Ectodermal cell (in vitro differentiated cells): ENCODE results near the gene MXRA7.

Source experiments
- H3K27ac ChIP-seq: 2 replicates; pipeline ENCODE4 v1.7.0; 2013; ENCODE audit warnings: mild to moderate bottlenecking, low read depth, low read length; ENCODE audit not compliant: insufficient read depth, poor library complexity, severe bottlenecking
- H3K27me3 ChIP-seq: 2 replicates; pipeline ENCODE4 v1.7.0; 2013; ENCODE audit warnings: mild to moderate bottlenecking, low read length; ENCODE audit not compliant: insufficient read depth, control insufficient read depth, poor library complexity, severe bottlenecking
- H3K36me3 ChIP-seq: one replicate; pipeline ENCODE4 v1.7.0; 2013; ENCODE audit warnings: low read length; ENCODE audit not compliant: control insufficient read depth, insufficient read depth
- H3K4me1 ChIP-seq: one replicate; pipeline ENCODE4 v1.7.0; 2013; ENCODE audit warnings: low read length; ENCODE audit not compliant: control insufficient read depth, insufficient read depth
- H3K4me3 ChIP-seq: 2 replicates; pipeline ENCODE4 v1.7.0; 2013; ENCODE audit warnings: low read depth, low read length, control low read depth; ENCODE audit not compliant: insufficient read depth
- H3K9me3 ChIP-seq: 2 replicates; pipeline ENCODE4 v1.7.0; 2013; ENCODE audit warnings: mild to moderate bottlenecking, low read length, moderate library complexity; ENCODE audit not compliant: control insufficient read depth
- whole genome bisulfite sequencing, 2 experiments: methylation state at CpG; one replicate each; pipeline ENCODE4 v1.1.7; 2013; ENCODE audit warnings: missing lambda C conversion rate in 2 of 2; 5-methylcytosine and 5-hydroxymethylcytosine counted together

The MXRA7 gene

DNA sequence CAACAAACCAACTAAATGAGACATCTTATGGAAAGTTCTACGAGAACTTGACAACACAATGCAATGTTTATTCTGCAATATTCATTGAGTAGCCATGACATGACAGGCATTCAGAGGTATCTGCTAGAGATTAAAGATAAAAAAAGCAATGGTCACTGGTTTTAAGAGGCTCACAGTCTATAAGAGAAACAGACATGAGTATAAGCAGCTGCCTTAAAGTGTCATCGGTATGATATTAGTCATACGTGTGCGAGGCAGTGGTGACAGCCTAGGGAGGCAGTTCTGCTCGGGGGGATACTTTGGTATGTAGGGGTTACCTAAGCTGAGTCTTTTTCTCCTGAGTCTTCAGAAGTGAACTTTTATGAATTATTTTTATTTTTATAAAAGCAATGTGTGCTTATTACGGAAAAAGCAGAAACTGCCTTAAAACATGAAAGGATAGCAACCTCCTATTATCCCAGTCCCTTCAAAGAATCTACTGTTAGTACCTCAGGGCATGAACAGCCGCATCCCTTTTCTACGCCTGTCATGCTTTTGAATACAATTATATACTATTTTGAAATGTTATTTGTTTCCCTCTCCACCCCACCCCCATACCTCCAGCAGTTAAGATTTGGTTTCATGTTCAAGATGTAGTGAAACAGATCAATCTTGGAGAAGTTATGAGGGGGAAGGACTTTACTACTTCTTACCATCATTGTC lies 75.0 kb downstream of the MXRA7 start:
- Histone ChIP-seq H3K4me3 (no peak overlapping the region), H3K9me3 (no peaks in the 10 kb centered on the region), H3K27ac (no peak overlapping the region), H3K27me3 (no peaks in the 10 kb centered on the region), H3K36me3 (no peaks in the 10 kb centered on the region), H3K4me1 (peaks cover 9% of the 10 kb centered on the region)
- WGBS, 2 experiments, result 96 to 97% methylated on average over 6 to 8 of the region's 8 CpGs

DNA sequence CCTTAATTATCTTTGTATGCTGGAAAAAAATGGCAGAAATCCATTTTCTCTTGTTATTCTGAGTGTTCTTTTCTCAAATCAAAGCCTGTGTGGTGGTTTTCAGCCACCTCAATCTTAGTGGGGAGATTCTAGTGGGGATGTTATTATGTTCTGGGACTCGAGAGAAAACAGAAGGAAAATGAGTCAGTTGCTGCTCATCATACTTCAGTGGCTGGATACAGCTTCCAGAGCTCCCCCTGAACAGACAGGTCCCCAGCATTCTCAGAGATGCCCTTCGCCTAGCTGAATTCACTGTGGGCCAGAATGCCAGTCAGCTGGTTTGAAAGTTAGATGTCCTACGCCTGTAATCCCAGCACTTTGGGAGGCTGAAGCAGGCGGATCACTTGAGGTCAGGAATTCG lies 75.7 kb downstream of the MXRA7 start:
- H3K9me3 ChIP-seq, result no peaks in the 10 kb centered on the region
- H3K27ac ChIP-seq, result no peak overlapping the region
- no peaks in the 10 kb centered on the region for H3K36me3 ChIP-seq
- WGBS, 2 experiments, result 90 to 94% methylated on average over 5 of the region's 5 CpGs
- H3K4me1 ChIP-seq, result peaks cover 8% of the 10 kb centered on the region
- H3K27me3 ChIP-seq, result no peaks in the 10 kb centered on the region
- H3K4me3 ChIP-seq, result no peak overlapping the region

DNA sequence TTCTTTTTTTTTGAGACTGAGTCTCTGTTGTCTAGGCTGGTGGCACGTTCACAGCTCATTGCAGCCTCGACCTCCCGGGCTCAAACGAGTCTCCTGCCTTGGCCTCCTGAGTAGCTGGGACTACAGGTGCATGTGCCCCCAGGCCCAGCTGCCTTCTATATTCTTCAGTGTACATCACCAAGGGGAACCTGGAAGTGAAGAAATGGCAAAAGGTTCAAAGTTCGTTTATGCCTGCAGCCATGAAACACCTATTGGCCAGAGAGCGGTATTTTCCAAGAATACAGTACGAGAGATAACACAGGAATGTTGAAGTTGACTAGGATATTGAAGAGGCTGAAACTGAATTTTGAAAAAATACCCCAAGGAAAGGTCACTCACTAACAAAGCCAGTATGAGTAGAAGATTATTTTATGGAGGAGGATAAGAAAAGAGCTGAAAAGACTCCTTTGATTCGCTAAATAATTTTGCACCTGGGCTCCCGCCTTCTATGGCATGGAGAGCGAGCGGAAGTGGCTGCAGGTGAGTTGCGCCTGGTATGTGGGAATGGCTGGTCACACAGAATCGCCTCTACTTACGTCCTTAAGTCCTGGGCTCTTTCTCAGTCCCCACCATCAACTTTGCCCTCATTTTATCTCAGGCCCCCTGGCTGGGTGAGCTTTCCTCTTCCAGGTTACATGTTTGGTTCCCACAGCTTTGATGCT lies 77.0 kb downstream of the MXRA7 start:
- no peaks in the 10 kb centered on the region for H3K27me3 ChIP-seq
- H3K27ac ChIP-seq, result no peak overlapping the region
- WGBS, 2 experiments, result 91 to 94% methylated on average over 14 of the region's 14 CpGs
- H3K4me1 ChIP-seq, result peaks cover 7% of the 10 kb centered on the region
- H3K36me3 ChIP-seq, result no peaks in the 10 kb centered on the region
- no peak overlapping the region for H3K4me3 ChIP-seq
- H3K9me3 ChIP-seq, result no peaks in the 10 kb centered on the region

DNA sequence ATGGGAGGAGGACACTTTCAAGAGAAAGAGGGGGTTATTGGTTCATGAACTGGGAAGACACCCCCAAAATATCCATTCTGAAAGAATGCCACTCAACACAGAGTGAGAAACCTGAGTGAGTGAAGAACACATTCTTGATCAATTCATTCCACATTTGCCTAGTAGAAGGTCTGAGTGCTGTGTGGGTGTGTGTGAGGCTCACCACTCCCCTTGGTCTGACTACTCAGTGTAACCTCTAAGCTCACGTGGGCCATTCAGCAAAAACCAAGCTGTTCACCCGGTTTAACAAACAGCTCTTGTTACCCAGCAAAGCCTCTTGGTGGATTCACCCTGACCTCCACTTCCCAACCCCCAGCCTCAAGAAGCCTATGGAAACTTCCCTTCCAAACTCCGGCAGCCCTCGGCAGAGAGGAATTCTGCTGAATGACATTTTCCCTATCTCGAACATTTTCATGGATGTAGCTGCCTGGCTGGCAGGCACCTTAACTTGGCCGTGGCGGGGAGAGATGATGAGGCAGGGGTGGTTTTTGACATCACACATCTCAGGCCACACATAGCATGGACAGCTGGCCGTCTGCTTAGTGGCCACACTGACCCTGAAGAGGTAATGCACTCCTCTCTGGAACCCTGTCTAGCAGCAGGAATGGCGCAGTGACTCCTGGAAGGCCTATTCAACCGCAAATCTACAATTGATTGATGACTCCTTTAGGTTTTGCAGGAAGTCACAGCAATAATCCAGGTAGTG lies 78.8 kb downstream of the MXRA7 start:
- H3K27ac ChIP-seq, result no peak overlapping the region
- WGBS, 2 experiments, result 87 to 88% methylated on average over 10 of the region's 10 CpGs
- H3K27me3 ChIP-seq, result no peaks in the 10 kb centered on the region
- H3K9me3 ChIP-seq, result no peaks in the 10 kb centered on the region
- no peaks in the 10 kb centered on the region for H3K36me3 ChIP-seq
- H3K4me3 ChIP-seq, result no peak overlapping the region
- H3K4me1 ChIP-seq, result no peaks in the 10 kb centered on the region

DNA sequence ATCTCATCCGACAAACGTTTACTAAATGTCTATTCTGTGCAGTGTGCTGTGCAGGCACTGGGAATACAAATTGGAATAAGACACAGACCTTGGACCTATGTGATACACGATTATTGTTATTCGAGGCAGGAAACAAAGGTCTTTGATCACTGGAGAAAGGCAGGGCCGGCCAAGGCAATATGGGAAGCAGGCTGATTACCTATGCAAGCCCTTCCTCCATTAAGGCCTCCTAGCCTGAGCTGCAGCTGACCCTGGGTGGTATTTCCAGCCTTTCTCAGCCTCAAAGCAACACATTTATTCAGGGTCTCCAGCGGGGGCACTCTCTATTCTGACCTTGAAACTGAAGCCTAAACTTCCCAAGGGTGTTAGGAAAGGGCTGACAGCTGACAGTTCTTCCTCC lies 80.6 kb downstream of the MXRA7 start:
- H3K4me3 ChIP-seq, result no peak overlapping the region
- H3K4me1 ChIP-seq, result no peaks in the 10 kb centered on the region
- no peak overlapping the region for H3K27ac ChIP-seq
- H3K27me3 ChIP-seq, result peaks cover 2% of the 10 kb centered on the region
- H3K9me3 ChIP-seq, result no peaks in the 10 kb centered on the region
- no peaks in the 10 kb centered on the region for H3K36me3 ChIP-seq
- 66 to 67% methylated on average over 6 of the region's 6 CpGs for WGBS, 2 experiments
